IMR-90 (cell line): ENCODE measurements around the gene LIPM. TPM values are rescaled to one million over a fixed set of nuclear protein-coding genes. Genes with fewer than 3 reads are reported as not detected.

ENCODE experiments used
- ATAC-seq: fragments of 200-7000 bp; cut with Tn5 transposase; 2 replicates; pipeline ENCODE4 v1.9.1; 2020; ENCODE audit warnings: low read depth, mild to moderate bottlenecking, moderate library complexity
- BruUV-seq: library from RNA; stranded (reverse); fragments of 400-500 nt; replicated peaks from 2 replicates; lab custom pipeline; 2021; lab: Mats Ljungman, UMichigan
- CTCF ChIA-PET: fragments of 300-600 bp; formaldehyde crosslinking; extraction: SDS; loops from one replicate; lab custom pipeline; 2021; ENCODE audit warnings: antibody characterized with exemption; lab: Yijun Ruan, JAX
- POLR2A ChIA-PET: fragments of 300-600 bp; sonication (Branson Sonifier 250); formaldehyde crosslinking; loops from one replicate; lab custom pipeline; 2022; ENCODE audit warnings: antibody characterized with exemption; ENCODE audit not compliant: unreplicated experiment; lab: Charles Lee
- DNase-seq: peaks from one replicate; pipeline ENCODE4 v3.0.0; 2013
- H2AFZ ChIP-seq: replicated peaks from 2 replicates; pipeline ENCODE3; 2013; ENCODE audit warnings: low read length, mild to moderate bottlenecking; ENCODE audit not compliant: poor library complexity
- H2AK5ac ChIP-seq: 2 replicates; pipeline ENCODE4 v1.6.1; 2013; ENCODE audit warnings: low read depth, low read length, inconsistent platforms
- H2AK9ac ChIP-seq: replicated peaks from 2 replicates; pipeline ENCODE3; 2013; ENCODE audit warnings: mild to moderate bottlenecking, low read depth, low read length, moderate library complexity; ENCODE audit not compliant: poor library complexity
- H2BK120ac ChIP-seq: 2 replicates; pipeline ENCODE4 v1.6.1; 2013; ENCODE audit warnings: low read depth, low read length, inconsistent platforms
- H2BK15ac ChIP-seq: 3 replicates; pipeline ENCODE4 v1.6.1; 2013; ENCODE audit warnings: low read depth, low read length, inconsistent platforms
- H2BK20ac ChIP-seq: 2 replicates; pipeline ENCODE4 v1.6.1; 2013; ENCODE audit warnings: low read depth, mild to moderate bottlenecking, inconsistent platforms, low read length, moderate library complexity
- H2BK5ac ChIP-seq: 2 replicates; pipeline ENCODE4 v1.6.1; 2013; ENCODE audit warnings: mild to moderate bottlenecking, low read depth, low read length, inconsistent platforms; ENCODE audit not compliant: poor library complexity, severe bottlenecking
- H3K14ac ChIP-seq: replicated peaks from 2 replicates; pipeline ENCODE4 v1.6.1; 2013; ENCODE audit warnings: low read depth, low read length, inconsistent platforms
- H3K18ac ChIP-seq: 2 replicates; pipeline ENCODE4 v1.6.1; 2013; ENCODE audit warnings: low read depth, low read length, control low read depth
- H3K23ac ChIP-seq: 2 replicates; pipeline ENCODE4 v1.6.1; 2013; ENCODE audit warnings: low read depth, low read length, inconsistent platforms
- H3K27ac ChIP-seq: 2 replicates; pipeline ENCODE4 v1.5.1; 2013; ENCODE audit warnings: mild to moderate bottlenecking, control low read depth, low read length; ENCODE audit not compliant: insufficient read depth
- H3K27me3 ChIP-seq: 2 replicates; pipeline ENCODE4 v1.6.1; 2013; ENCODE audit warnings: low read length; ENCODE audit not compliant: control insufficient read depth, insufficient read depth
- H3K36me3 ChIP-seq: 2 replicates; pipeline ENCODE4 v1.6.1; 2013; ENCODE audit warnings: low read length, mixed read lengths; ENCODE audit not compliant: control insufficient read depth, insufficient read depth
- H3K4ac ChIP-seq: 2 replicates; pipeline ENCODE4 v1.6.1; 2013; ENCODE audit warnings: low read depth, low read length, inconsistent platforms
- H3K4me1 ChIP-seq: 2 replicates; pipeline ENCODE4 v1.6.1; 2013; ENCODE audit warnings: low read length, mixed read lengths; ENCODE audit not compliant: control insufficient read depth, insufficient read depth
- H3K4me2 ChIP-seq: 2 replicates; pipeline ENCODE4 v1.6.1; 2013; ENCODE audit warnings: low read depth, mild to moderate bottlenecking, control low read depth, low read length, moderate library complexity
- H3K4me3 ChIP-seq: 2 replicates; pipeline ENCODE4 v1.5.1; 2013; ENCODE audit warnings: low read depth, mild to moderate bottlenecking, control low read depth, low read length, moderate library complexity; ENCODE audit not compliant: insufficient read depth
- H3K56ac ChIP-seq: 2 replicates; pipeline ENCODE4 v1.6.1; 2013; ENCODE audit warnings: low read length, inconsistent platforms; ENCODE audit not compliant: insufficient read depth; ENCODE audit errors: extremely low read depth
- H3K79me1 ChIP-seq, 2 experiments: 2 replicates each; pipeline ENCODE4 v1.6.1; 2013; ENCODE audit warnings: low read length in 2 of 2, inconsistent platforms in 1 of 2, low read depth in 1 of 2
- H3K9ac ChIP-seq: 2 replicates; pipeline ENCODE4 v1.6.1; 2013; ENCODE audit warnings: low read depth, low read length, control low read depth
- H3K9me1 ChIP-seq: 2 replicates; pipeline ENCODE4 v1.6.1; 2013; ENCODE audit warnings: low read length, inconsistent platforms; ENCODE audit not compliant: insufficient read depth
- H3K9me3 ChIP-seq: 2 replicates; pipeline ENCODE4 v1.6.1; 2013; ENCODE audit warnings: low read length; ENCODE audit not compliant: control insufficient read depth, insufficient read depth
- H4K20me1 ChIP-seq: 2 replicates; pipeline ENCODE4 v1.6.1; 2013; ENCODE audit warnings: low read length, inconsistent platforms; ENCODE audit not compliant: insufficient read depth
- H4K5ac ChIP-seq: 2 replicates; pipeline ENCODE4 v1.6.1; 2013; ENCODE audit warnings: mild to moderate bottlenecking, low read depth, low read length, control low read depth
- H4K8ac ChIP-seq, 2 experiments: 2 replicates each; pipeline ENCODE4 v1.6.1; 2013; ENCODE audit warnings: low read depth in 2 of 2, low read length in 2 of 2, control low read depth in 1 of 2, inconsistent platforms in 1 of 2
- H4K91ac ChIP-seq: 2 replicates; pipeline ENCODE4 v1.6.1; 2013; ENCODE audit warnings: low read depth, low read length, inconsistent platforms; ENCODE audit not compliant: insufficient read depth
- BHLHE40 ChIP-seq: fragments of 150-350 bp; IDR thresholded peaks from 2 replicates; pipeline ENCODE4 v1.6.1; 2016; ENCODE audit warnings: mild to moderate bottlenecking, low read depth, low read length
- CEBPB ChIP-seq: IDR thresholded peaks from 2 replicates; pipeline ENCODE4 v1.6.1; 2012; ENCODE audit warnings: low read depth, low read length, improper control_type of control experiment
- CHD1 ChIP-seq: IDR thresholded peaks from 2 replicates; pipeline ENCODE4 v1.6.1; 2012; ENCODE audit warnings: low read depth, low read length, improper control_type of control experiment
- CTCF ChIP-seq: conservative IDR thresholded peaks from 2 replicates; pipeline ENCODE4 v1.5.1; 2012; ENCODE audit warnings: mild to moderate bottlenecking, low read depth, low read length, improper control_type of control experiment
- MAFK ChIP-seq: IDR thresholded peaks from 2 replicates; pipeline ENCODE4 v1.6.1; 2012; ENCODE audit warnings: low read depth, low read length, improper control_type of control experiment
- MAZ ChIP-seq: IDR thresholded peaks from 2 replicates; pipeline ENCODE4 v1.6.1; 2012; ENCODE audit warnings: low read depth, mild to moderate bottlenecking, low read length, improper control_type of control experiment, moderate library complexity, borderline replicate concordance
- RCOR1 ChIP-seq: IDR thresholded peaks from 2 replicates; pipeline ENCODE4 v1.6.1; 2012; ENCODE audit warnings: mild to moderate bottlenecking, low read length, improper control_type of control experiment; ENCODE audit not compliant: insufficient replicate concordance
- RFX5 ChIP-seq: IDR thresholded peaks from 2 replicates; pipeline ENCODE4 v1.8.0; 2012; ENCODE audit warnings: low read depth, mild to moderate bottlenecking, low read length, moderate library complexity
- SMC3 ChIP-seq: fragments of 150-350 bp; IDR thresholded peaks from 2 replicates; pipeline ENCODE4 v1.6.1; 2016; ENCODE audit warnings: low read depth, mild to moderate bottlenecking, antibody characterized with exemption, low read length, moderate library complexity
- WGBS, 2 experiments: methylation state at CpG; one replicate each; pipeline versions ENCODE4 v1.1.5 to v1.1.7; 2013; ENCODE audit warnings: missing lambda C conversion rate in 2 of 2; ENCODE audit not compliant: insufficient read length in 1 of 2; ENCODE audit errors: extremely low coverage in 2 of 2; 5-methylcytosine and 5-hydroxymethylcytosine counted together
- dilution Hi-C: fragments of 300-500 bp; cut with HindIII; formaldehyde crosslinking; loops from one replicate; pipeline ENCODE4 v1.14.3; 2018; ENCODE audit warnings: low sequenced_read_pairs; ENCODE audit not compliant: unreplicated experiment
- in situ Hi-C: fragments of 300-500 bp; cut with MboI; formaldehyde crosslinking; loops from 3 replicates; pipeline ENCODE4 v1.14.3; 2019; ENCODE audit warnings: low sequenced_read_pairs, inconsistent platforms, mixed read lengths
- intact Hi-C: fragments of 100-400 bp; cut with micrococcal nuclease; formaldehyde crosslinking; loops from 2 replicates; pipeline ENCODE4 v1.10.0; 2022
- polyA plus RNA-seq, 3 experiments: library from polyadenylated mRNA; depleted of rRNA; stranded (reverse); fragments of >200 nt; gene quantifications; 2 replicates each; pipeline ENCODE4 v1.2.3, GENCODE V29; 2012; ENCODE audit warnings: low replicate concordance in 1 of 3
- total RNA-seq: library from RNA; depleted of rRNA; stranded (reverse); fragments of >200 nt; gene quantifications from 2 replicates; pipeline ENCODE4 v1.2.3, GENCODE V29; 2012

LIPM gene
- total and polyA plus RNA-seq, 2 of the 4 experiments (the other 2 are of a cell fraction): not detected

GRCh38 chr10:88813200-88813599, 10.7 kb downstream of the LIPM start:
- CTCF ChIA-PET: no interaction called here
- Histone ChIP-seq H3K79me1 (no peaks in the 10 kb centered on the region), H3K4me2 (no peak overlapping the region), H3K4me3 (no peak overlapping the region), H2BK5ac (no peak overlapping the region), H3K36me3 (no peaks in the 10 kb centered on the region), H4K20me1 (no peaks in the 10 kb centered on the region), H3K4me1 (no peaks in the 10 kb centered on the region), H3K14ac (no peak overlapping the region), H3K27ac (no peak overlapping the region), H3K18ac (no peak overlapping the region), H2AK9ac (no peak overlapping the region), H2BK15ac (no peak overlapping the region), H3K27me3 (peaks cover 11% of the 10 kb centered on the region), H3K9me1 (no peaks in the 10 kb centered on the region), H3K9me3 (no peaks in the 10 kb centered on the region), H3K23ac (no peak overlapping the region), H4K91ac (no peak overlapping the region), H2BK120ac (no peak overlapping the region), H3K56ac (no peak overlapping the region), H2AFZ (no peak overlapping the region), H4K5ac (no peak overlapping the region), H2AK5ac (no peak overlapping the region), H4K8ac (no peak overlapping the region), H2BK20ac (no peak overlapping the region), H3K4ac (no peak overlapping the region), H3K9ac (no peak overlapping the region)
- TF ChIP-seq SMC3 (no peak), RCOR1 (no peak), CTCF (no peak), CEBPB (no peak), MAZ (no peak), MAFK (peak; percentile 28; the same call in 1 of the 2 replicates), BHLHE40 (no peak), RFX5 (no peak), CHD1 (no peak)
- WGBS, 2 experiments: no CpG with 5 or more reads among the region's 6 CpGs
- ATAC-seq (no peak), DNase-seq (no peak)
- in situ Hi-C loops: loop anchor here (5.0 kb wide), 1 partner anchor 246 kb away; no protein-coding TSS in a partner anchor
- dilution Hi-C loops: no loop called here
- POLR2A ChIA-PET: no interaction called here
- BruUV-seq: no TSS peak
- intact Hi-C loops: loop anchor here (5.0 kb wide), 1 partner anchor 231 kb away; the partner anchor contains the start of gene RNLS
